CD1c-positive myeloid dendritic cell (primary cell): Measurements from ENCODE around the gene APCDD1L.

Experiments used
- DNase-seq: peaks from one replicate; pipeline ENCODE4 v3.0.0-alpha.2; 2016; ENCODE audit errors: extremely low spot score

Gene APCDD1L

DNA sequence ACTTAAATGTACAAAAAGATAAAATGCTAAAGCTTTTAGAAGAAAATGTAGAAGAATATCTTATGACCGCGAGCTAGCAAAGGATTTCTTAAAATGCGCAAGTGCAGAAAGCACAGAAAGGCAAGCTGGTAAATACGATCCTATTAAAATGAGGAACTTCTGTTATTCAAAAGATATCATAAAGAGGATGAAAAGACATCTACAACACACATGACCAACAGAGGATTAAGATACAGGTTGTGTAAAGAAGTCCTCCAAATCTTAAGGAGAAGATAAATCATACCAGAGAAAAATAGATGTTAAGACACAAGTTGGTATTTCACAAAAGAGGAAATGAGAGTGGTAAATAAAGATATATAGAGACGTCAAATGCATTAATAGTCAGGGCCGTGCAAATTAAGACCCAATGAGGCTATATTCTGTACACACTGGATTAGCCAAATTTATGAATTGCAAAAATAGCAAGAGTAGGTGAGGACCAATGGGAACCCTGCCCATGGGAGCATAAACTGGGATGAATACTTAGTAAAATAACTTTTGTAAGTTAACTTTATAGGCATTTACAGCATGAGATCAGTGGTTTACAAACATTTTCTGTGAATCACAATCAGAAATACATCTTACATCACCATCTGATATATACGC lies 23.0 kb downstream of the APCDD1L start:
- DNase-seq, result no peak

DNA sequence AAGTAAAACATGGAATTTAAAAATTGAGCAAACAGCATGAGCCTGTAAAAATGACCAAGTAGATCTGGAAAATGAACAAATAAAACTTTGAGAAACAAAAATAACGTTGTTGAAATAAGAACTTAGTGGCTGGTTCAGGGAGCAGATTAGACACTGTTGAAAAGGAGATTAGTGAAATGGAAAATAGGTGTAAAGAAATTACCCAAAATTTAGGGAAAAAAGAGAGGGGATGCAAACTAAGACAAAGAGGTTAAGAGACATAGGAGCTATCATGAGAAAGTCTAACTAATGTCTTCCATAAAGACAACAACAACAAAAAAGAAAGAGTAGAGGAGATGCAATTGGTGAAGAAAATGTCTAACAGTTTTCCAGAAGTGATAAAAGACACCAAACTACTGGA lies 29.0 kb downstream of the APCDD1L start:
- DNase-seq, result no peak

DNA sequence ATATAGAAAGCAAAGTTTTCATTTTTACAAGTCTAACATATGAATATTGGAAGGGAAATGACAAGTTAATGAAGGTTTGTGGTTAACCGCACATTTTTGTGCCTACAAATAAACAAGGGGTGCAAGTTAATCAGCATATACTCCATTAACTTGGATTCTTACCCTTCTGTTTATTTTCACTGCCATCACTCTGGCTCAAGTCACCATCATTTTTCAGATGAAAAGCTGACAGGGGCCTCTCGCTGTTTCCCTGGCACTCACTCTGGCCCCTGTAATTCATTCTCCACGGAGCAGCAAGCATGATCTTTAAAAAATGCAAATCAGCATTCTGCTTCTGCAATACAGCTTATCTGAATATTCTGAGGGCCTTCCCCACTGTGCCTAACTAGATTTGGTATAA lies 29.8 kb downstream of the APCDD1L start:
- no peak for DNase-seq

DNA sequence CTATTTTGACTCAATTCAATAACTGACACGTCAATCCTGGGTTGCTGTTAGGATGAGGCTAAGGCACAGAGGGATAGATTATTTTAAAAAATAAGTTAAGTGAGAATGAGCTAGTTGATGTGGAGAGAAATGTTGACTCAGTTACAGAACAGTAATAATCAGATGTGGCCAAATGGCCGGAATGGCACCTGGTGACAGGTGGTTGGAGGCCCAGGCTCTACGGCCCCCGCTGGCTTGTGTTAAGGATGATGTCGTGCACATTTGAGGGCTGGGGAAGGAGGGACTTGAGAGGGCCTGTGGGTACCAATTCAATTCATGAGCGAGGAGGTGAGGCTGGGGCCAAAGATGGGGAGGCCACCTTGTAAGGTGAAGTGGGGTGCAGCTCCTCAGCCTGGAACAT lies 31.7 kb downstream of the APCDD1L start:
- no peak for DNase-seq

DNA sequence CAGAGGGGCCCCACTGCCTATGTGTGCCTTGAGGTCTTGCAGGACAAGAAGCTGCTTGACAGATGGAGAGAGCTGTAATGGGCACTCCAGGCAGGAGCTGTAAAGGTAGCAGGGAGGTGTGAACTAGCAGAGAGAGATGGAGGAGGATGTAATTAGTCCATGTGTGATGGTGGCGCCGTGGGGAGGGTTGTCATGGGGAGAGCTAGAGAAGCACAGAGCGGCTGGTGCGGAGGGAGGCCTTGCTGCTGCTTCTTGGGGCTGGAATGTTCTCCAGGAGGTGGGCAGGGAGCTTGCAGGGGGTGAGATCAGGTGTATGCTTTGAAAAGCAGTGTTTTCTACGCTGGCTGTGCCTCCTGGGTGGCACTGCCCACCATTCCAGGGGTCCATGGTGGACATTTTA lies 32.1 kb downstream of the APCDD1L start:
- DNase-seq, result no peak

DNA sequence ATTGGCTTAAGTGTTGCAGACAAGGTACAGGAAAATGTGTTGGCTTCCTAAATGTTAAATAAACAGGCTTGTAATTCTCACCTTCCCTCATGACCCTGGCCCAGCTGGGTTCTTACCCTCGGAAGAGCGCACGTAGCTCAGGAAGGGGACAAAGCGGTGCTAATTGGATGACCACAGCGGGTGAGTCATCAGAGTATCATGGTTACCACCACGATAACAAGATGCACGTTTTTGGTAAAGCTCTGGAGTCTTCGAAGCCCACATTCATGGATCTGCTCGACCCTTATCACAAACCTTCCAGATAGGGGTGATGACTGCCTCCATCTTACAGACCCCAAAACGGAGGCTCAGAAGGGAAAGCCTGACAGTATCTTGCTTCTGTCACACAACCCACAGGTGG lies 32.8 kb downstream of the APCDD1L start:
- DNase-seq, result no peak

DNA sequence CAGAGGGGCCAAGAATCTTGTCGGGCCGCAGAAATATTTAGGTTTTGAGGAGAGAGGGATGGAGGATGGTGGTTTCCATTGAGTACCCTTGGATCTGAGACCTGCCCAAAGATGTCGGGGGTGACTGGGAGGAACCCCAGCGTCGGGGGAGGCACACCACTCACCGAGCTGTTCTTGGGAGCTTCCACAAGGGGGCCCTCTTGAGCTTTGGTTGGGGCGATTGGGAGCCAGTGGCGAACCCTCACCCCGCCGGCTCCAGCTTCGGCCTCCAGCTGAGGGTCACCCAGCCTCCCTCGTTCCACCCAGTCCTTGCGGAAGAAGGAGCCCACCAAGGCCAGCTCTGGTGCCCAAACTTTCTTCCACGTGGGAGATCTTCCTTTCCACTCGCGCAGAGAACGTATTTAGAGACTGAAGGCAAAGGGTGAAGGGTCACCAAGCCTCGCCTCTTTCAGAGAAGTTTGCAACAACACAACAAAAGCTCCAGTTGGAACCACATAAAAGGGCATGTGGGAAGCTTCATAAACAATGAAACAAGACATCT lies 33.6 kb downstream of the APCDD1L start:
- DNase-seq, result peak; percentile 27

DNA sequence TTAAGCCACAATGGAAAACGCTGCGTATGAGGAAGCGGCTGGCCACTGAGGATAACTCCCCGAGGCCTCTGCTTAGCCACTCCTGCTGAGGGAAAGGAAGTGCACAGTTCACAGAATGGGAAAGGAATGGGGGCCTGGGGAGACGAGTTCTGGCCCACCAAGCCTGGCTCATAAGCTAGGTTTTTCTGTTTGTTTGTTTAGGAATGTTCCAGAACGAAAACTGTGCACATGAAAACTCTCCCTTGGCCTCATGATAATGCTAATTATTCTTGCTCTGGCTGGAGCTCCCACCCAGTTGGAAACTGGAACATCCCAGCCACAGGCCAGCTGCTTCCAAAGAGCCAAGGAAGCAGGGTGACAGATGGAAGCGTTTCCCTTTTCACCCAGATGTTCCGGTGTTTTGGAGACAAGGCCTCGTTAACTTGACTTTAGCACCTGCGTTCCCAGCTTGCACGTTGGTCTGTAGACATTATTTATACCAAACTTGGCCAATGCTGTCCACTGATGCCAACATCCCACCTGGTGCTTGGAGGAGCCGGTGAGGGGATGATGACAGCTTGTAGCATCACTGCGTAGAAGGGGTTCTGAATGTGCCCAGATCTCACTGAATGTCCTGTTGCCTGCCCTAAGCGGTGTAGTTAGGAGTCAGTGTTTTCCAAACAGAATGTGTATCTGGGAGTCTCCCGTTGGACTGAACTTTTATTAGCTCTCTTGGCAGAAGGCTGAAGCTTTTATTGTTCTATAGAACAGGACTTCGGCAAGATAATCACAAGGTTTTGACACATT lies 34.5 kb downstream of the APCDD1L start:
- no peak for DNase-seq

DNA sequence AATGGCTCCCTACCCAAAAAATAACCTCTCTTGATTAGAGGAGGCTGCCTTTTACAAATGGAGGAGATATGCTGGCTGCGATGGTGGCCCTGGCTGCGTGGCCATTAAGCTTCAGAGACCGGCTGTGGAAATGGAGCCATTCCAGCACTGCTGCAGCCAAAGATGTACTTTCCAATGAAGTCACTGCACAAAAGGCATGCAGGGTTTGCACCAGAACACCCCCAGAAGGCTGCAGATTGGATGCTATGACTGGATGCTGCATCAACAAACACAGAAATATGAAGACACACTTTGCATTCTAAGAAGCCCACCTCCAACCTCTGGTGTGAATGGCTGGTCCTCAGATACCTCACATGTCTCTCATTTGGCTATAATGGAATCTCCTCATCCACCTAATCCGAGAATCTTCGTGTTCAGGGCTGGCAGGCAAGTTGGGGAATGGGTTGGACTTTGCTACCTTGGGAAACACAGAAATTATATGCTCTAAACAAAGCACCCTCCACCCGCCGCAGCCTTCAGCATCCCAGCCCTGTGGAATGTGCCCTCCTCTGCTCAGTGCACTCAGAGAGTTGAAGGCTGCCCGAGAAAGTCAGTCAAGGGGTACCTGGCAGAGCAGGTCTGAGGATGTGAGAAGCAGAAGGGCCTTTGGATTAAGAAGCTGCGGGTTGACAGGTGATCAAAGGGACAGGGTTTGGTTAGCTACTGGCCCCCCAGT lies 35.3 kb downstream of the APCDD1L start:
- no peak for DNase-seq

DNA sequence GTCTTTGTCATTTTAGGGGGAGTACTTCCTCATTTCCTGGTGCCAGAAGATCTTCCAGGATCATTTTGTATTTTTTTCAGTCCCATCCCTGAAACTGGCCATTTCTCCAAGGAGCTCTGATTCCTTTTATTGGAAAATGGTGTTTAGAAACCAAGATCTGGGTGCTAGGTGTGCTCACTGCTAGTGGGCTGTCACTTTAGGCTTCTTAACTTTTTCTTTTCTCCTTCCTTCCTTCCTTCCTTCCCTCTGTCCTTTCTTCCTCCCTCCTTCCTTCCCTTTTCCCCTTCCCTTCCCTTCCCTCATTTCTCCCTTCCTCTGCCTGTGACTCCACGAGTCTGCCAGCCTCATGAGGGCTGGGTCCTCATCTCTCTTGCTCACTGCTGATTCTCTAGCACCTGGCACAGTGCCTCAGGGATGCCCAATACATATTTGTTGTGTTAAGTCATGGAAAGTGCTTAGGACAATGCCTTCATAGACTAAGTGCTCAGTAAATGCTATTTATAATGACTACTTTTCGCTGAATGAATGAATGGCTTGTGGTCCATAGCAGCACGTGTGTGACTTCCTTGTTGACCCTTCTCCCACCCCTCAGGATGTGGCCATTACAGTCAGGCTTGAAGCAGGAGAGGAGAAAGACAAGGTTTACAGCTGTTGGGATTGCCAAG lies 36.9 kb downstream of the APCDD1L start:
- no peak for DNase-seq

DNA sequence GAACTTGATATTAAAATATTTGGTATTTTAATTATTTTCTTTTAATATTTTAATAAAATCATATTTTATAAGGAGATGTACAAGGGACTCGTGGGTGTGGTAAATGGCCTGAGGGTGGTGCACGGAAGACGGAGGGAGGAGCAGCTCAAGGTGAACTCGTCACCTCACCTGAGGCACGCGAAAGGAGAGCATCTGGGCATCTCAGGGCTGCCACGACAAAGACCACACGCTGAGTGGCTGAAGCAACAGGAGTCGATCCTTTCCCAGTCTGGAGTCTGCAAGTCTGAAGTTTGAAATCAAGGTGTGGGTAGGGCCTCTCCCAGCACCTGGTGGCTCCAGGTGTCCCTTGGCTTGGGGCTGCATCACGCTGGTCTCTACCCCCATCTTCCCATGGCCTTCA lies 39.7 kb downstream of the APCDD1L start:
- no peak for DNase-seq

DNA sequence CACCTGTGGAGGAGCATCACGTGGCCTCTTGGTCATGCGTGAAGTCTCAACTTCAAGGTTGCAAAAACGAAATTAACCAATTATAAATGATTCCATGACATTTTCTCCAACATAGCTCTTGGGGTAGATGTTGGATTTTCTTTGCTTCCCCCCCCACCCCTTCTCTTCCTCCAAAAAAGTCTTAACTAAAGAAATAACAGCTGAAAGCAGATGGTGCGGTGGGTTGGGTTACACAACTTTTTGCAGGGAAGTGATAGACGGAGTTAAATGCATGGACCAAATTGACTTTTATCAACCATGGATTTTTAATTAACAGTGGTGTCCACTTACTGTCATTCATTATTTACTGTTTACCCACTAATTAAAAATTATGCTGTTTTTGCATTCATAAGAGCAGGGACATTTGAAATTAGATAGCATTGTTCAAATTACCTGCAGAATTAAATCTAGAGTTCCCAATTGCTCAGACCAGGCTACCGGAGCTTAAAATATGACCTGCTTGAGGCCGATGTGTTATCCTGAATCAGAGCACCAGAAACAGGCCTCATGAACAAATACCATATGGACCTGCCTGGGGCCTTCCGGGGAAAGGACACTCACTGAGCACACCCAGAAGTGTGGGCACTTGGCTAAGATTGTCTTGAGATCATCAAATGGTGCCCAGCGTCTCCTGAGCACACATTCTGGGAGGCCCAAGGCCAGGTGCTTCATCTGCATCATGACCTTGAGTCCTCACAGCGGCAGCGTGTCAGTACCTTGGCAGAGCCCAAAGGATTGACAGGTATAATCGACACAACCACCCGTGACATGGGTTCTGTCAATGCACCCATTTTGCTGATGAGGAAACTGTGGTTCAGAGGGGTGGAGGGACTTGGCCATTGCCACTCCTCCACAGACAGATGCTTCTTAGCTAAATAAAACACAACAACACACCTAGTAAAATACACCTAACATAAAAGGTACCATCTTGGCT lies 41.5 kb downstream of the APCDD1L start:
- DNase-seq, result no peak

DNA sequence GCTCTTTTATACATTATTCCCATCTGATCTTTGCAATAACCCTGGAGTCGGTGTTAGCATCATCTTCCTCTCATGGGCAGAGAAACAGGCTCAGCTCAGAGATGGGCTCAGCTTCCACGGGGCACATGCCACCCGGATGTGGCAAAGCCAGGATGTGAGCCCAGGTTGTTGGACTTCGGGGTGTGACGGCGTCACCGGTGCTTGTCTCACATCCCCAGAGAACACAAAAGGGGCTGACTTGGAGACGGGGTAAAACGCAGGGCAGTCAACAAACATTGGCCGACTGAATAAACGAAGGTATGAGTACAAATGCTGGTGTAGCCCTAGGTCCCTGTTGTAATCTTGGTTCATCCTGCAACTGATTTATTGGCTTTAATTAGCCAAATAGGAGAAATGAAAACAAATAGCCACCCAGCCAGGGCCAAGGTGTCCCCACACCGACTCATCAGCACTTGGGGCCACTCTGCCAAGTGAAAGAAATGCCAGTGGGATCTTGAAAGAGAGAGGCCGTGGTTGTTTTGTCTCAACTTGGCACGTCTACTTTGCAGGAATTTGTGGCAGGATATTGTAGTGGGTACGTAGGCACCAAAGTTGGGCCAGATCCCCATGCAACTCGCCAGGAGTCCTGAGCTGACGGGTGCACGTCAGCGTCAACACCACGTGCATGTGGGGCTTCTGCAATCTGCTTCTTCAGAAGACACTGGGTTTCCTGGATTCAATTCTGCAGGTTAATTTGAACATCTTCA lies 42.8 kb downstream of the APCDD1L start:
- no peak for DNase-seq

DNA sequence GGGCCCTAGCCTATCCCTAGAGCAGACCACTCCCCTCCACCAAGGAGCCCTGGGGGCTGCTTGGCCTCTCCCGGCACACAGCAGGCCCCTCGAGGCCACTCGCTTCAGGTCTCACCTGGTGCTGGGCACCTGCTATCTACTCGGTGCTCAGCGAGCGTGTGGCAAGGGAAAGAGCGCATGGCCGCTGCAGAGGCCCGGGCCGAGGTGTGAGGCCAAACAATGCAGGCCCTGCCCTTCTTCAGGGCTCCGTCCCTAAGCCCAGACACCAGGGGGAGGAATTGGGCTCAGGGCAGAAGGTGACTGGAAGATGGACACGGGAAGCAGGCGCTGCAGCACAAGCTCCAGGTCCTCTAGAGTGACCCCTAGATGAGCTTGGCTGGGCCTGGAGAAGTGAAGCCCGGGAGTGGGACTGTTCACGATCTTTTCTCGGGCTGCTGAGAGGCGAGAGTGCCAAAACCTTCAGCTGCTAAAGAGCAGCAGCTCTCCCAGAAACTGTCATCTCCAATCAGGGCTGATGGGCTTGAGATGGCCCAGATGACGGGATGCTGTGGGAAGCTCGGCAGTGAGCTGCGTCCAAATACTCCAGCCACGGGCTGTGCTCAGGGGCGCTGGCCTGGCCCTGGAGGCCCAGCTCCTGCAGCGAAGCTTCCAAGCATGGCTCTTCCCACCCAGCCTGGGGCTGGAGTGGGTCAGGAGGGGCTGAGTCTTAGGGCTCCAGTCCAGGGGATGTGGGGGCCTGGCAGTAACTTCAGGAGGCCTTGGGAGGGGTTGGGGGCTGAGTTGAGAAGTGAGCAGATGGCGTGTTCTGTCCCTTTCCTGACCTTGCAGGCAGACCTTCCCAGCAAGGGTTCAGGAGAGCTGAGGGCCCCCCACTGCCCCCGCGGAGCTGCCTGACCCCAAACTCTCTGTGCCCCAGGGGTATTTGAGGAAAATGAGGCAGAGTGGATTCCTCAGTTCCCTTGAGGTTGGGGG lies 43.7 kb downstream of the APCDD1L start:
- no peak for DNase-seq

DNA sequence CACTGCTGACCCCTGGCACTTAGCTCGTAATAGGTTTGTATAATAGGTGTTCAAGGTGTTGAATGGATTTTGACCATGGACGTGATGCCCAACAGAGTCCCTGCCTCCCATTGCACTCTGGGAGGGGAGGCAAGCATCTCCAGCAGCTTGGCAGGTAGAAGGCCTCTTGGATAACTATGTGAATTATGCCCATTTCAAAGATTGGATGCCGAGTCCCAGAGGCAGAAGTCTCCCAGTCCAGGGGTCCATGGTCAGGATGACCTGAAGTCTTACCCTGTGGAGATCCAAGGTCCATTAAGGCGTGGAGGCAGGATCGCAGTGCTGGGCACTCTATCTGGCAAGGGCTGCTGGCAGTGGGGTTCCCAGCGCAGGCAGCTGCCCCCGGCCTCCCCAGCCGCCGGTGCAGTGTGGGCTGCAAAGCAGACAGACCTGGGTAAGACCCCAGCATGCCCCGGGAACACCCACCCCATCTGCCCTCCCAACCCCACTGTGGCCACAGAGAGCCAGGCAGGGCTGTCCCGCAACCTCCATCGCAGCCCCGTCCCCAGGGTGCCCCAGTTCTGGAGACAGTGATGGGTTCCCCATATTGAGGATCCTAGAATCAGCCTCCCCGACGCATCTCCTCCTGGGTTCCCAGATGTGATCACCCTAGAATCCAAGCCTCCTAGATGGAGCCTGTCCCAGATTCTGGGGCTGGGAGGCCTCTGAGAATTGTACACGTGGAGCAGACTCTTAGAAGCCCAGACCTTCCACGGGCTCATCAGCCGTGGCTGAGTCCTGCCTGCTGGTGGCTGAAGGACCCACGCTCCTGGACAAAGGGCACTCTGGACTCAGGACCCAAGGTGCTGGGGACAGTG lies 44.6 kb downstream of the APCDD1L start:
- no peak for DNase-seq

DNA sequence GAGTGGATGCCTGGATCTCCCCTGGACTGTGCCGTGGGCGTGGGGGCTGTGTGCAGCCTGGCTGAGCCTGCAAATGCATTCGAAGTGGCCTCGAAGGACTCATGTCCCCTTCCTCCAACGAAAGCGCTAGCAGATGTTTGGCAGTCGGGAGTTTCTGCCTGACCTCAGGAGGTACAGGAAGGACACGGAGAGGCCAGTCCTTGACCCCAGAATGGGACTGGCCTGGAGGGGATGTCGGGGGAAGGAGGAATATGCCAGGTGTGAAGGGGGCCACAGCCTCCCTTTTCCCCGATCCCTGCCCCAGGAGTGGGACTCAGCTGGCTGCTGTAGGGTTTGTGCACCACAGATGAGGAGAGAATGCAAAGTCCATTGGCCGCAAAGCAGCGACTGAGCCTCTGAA lies 45.6 kb downstream of the APCDD1L start:
- DNase-seq, result no peak

DNA sequence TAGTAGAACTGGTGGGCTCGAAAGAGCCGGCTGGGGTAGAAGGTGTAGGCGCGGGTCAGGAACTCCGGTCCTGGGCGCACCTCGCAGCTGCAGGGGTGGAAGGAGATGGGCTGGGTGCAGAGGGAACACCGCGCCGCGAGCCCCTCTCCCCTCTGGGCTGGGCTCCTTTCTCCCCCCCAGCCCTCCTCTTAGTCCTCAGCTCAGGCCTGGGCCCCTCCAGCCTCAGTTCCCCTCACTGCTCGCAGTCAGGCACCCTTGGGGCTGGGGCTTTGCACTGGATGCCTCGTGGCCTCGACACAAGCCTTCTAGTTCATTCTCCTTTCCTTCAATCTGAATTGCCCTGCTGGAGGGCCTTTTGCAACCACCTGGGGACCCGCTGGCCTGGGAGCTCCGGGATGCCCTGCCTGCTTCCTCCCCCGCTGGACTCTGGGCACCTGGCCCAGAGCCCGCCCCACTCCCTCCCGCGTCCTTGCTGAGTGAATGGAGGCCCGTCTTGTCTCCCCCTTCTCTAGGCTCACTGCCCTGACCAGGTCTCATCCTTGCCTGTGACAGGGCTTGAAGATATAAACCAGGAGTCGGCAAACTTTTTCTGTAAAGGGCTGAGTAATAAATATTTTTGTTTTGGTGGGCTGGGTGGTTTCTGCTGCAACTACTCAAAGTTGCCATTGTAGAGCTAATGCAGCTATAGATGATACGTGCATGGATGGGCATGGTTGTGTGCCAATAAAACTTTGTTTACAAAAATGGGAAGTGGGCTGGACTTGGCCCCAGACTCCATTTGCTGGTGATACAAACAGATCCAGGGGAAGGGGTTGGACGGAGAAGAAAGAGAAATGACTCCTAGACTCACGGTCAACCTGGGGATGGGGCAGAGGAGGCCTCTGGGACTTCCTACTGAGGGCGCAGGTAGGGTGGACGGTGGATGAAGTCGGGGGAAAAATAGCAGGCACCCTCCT lies 47.3 kb downstream of the APCDD1L start:
- DNase-seq, result no peak
